HG03354 (cell line): ENCODE data around the gene FRMPD2.
A peak's percentile ranks its signal among the peaks of the same experiment; 100 is the strongest.
"Not testable (repeated sequence)": the region's sequence is repeated elsewhere in the genome, so short reads cannot be mapped to it uniquely, and the experiment has no call there.

Experiments
- ATAC-seq: cut with Tn5 transposase; IDR thresholded peaks from one replicate; pipeline ENCODE4 v1.9.1; 2021; ENCODE audit warnings: mild to moderate bottlenecking; ENCODE audit not compliant: unreplicated experiment, poor library complexity, severe bottlenecking

The FRMPD2 gene

DNA sequence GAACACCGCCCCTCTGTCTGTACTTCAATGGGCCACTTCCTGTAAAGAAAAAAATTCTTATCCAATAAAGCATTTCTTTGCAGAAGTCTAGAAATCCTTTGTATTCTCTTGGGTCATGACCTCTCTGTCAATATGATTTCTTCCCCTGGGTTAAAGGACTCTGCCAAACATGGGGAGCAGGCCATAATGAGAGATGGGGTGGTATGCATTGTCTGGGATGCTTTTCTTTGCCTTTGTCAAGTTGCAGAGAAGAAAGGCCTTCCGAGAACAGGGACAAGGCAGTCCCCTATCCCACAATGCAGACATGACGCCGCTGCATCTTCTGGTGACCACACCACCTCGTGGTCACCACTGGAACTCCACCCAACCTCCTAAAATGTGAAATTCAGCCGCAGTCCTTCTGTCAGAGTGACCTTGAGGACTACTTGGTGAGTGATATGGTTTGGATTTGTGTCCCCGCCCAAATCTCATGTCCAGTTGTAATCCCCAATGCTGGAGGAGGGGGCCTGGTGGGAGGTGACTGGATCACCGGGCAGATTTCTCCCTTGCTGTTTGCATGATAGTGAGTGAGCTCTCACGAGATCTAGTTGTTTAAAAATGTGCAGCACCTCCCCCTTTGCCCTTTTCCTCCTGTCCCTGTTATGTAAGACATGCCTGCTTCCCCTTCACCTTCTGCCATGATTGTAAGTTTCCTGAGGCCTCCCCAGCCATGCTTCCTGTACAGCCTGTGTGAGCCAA, 15.2 kb upstream of the FRMPD2 start:
- ATAC-seq = peak; percentile 54

DNA sequence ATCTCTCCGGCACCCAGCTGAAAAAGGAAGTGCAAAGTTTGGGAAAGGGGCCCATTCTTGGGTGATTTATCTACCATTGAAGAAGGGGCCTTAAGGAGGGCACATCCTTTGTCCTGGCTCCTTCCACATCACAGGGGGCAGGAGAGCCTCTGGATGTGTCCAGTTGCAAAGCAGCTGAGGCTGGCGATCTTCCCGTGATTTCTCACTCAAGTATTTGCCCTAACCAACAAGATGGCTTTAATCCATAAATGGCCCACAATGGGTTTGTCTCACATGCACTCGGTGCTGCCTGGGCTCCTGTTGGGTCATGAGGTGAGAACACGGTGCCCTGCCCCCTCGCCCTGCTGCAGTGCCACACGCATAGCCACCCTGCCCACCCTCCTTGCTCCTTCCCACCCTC, 14.2 kb upstream of the FRMPD2 start:
- no peak for ATAC-seq

DNA sequence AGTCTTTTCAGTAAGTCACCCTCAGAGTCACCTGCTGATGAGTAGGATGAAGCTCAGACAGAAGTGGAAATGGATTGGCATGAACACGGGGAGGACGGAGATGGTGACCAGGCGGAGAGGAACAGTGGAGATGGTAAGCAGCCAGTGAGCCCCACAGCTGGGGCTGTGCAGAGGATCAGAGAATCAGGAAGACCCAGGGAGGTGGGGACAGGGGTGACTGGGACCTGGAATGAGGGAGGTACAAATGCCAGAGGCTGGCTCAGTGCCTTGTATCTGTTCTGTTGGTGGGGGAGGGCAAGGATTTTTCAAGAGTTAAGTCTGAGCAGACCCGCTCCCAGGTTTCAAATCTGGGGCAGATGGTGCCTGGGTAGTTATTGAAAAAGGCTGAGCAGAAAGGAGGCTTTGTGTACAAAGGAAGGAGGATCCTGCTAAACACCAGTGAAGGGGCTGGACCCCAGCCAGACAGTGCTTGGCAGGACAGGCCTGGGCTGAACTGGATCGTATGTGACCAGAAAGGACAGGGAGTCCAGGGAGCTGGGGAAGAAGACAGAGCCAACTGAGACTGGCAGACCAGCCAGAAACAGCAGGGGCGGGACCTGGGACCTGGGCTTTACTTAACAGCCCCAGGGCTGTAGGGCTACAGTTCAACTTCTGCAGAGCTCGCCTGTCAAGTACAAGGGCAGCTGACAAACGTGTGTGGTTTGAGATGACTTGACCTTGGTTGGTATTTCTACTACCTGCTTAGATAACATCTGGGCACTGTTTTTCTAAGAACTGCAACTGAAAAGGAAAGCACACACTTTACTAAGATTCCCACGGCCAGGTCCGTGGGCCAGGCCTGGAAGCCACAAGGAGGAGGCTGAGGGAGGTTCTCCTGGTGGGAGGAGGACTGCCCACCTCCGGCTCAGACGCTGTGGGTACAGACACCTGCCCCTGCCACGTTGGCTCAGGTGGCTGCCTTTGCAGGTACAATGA, 13.2 kb upstream of the FRMPD2 start:
- ATAC-seq = peak; percentile 53

DNA sequence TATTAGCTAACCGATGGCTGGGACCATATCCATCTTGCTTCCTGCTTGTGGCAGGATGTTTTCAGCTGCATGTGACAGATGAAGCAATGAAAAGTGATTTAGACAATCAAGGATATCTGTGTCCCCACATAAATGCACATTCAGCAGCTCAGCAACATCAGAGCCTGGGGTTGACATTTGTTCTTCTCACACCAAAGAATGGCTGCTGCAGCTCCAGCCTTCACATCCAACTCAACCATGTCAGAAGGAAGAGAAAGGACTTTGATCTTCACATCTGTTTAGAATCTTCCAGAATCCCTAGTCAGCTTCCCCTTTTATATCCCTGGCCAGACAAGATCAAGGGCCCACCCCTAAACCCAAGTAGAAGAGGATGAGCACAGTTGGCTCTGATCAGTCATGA, 11.9 kb upstream of the FRMPD2 start:
- no peak for ATAC-seq

DNA sequence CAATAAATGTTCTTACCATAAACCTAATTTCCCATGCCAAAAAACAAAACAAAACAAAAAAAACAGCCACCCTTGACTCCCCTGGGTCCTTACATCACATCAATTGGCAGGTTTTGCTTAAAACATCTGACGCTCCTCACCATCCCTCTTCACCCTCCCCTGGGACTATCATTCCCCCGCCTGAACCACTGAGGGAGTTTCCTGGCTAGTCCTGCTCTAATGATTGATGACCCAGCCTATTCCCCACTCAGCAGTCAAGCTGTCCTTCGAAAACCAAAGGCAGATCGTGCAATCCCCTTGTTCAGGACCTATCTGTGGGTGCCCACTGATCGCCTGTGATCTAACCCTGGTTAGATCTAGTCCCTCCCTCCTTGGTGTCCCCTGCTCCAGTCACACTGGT, 11.2 kb upstream of the FRMPD2 start:
- peak; percentile 37 for ATAC-seq

DNA sequence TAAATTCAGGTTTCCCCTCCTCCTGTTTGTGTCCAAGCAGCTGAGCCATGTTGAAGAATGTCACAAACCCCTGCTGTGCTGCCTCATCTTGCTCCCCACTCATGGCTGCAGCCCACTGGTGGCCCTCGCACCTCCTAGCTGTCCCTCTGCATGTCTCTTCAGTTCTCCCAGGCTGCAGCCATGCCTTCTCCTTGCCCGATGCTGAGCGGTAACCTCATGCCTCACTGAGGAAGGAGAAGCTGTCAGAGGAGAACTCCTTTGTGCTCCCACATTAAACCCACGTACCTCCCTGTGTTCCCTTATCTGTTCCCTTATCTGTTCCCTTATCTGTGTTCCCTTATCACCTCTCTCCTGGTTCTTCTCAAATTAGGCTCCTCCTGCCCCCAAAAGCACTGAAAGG, 10.3 kb upstream of the FRMPD2 start:
- ATAC-seq = no peak

DNA sequence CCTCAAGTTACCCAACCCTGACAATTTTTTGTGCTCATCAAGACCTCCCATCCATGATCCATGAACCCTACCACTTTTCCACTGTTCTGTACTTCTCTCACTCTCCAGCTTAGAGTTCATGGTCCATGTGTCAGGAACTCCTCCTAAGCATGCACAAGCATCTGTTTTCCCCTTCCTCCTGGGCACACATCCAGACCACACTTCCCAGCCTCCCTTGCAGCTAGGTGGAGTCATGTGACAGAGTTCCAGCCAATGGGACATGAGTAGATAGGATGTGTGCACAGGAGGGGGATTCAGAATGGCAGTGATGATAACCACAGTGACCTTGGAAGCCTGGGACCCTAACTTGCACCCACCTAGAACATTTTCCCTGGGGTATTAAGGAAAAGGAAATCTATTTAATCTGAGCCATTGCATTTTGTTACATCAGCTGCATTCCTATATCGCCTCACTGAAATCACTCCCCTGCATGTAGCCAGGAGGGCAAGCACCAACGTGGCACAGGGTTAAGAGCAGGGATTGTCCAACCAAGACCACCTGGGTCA, 9.6 kb upstream of the FRMPD2 start:
- ATAC-seq = no peak

DNA sequence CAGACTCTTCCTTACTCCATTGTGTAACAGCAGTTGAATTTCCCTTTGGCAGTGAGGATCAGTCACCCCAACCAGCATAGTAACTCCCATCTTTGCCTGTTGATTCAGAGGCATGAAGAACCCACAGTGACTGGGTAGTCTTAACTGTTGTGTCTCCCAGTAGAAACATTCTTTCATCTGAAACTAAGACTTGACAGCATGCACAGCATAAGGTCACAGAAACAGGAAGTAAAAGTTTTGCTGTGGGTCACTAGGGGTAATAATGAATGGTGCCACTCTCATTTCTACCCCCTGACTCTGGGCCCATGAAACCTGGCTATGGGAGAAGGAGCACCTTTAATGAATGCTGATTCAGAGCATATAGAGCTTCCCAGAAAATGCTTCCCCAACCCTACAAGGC, 8.3 kb upstream of the FRMPD2 start:
- peak; percentile 72 for ATAC-seq

DNA sequence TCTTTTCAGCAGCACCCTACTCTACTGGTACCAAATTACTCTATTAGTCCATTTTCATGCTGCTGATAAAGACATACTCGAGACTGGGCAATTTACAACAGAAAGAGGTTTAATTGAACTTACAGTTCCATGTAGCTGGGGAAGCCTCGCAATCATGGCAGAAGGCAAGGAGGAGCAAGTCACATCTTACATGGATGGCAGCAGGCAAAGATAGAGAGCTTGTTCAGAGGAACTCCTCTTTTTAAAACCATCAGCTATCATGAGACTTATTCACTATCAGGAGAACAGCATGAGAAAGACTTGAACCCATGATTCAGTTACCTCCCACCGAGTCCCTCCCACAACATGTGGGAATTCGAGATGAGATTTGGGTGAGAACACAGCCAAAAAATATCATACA, 7.2 kb upstream of the FRMPD2 start:
- not testable (repeated sequence) for ATAC-seq

DNA sequence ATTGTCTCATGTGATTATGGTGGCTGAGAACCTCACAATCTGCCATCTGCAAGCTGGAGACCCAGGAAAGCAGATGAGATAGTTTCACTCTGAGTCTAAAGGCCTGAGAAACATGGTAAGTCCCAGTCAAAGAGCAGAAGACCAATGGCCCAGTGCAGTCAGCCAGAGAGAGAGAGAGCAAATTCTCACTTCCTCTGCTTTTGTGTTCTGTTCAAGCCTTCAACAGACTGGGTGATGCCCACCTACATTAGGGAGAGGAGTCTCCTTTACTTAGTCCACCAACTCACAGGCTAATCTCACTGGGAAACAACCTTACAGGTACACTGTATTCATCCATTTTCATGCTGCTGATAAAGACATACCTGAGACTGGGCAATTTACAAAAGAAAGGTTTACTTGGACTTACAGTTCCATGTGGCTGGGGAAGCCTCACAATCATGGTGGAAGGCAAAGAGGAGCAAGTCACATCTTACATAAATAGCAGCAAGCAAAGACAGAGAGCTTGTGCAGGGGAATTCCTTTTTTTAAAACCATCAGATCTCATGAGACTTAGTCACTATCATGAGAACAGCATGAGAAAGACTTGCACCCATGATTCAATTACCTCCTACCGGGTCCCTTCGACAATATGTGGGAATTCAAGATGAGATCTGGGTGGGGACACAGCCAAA, 4.7 kb upstream of the FRMPD2 start:
- peak; percentile 87 for ATAC-seq

DNA sequence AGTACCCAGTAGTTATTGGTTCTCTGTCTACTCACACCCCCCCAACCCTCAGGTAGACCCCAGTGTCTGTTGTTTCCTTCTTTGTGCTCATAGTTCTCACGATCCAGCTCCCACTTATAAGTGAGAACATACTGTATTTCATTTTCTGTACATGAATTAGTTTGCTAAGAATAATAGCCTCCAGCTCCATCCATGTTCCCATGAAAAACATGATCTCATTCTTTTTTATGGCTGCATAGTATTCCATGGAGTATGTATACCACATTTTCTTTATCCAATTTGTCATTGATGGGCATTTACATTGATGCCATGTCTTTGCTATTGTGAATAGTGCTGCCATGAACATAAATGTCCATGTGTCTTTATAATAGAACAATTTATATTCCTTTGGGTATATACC, 2.6 kb upstream of the FRMPD2 start:
- no peak for ATAC-seq

DNA sequence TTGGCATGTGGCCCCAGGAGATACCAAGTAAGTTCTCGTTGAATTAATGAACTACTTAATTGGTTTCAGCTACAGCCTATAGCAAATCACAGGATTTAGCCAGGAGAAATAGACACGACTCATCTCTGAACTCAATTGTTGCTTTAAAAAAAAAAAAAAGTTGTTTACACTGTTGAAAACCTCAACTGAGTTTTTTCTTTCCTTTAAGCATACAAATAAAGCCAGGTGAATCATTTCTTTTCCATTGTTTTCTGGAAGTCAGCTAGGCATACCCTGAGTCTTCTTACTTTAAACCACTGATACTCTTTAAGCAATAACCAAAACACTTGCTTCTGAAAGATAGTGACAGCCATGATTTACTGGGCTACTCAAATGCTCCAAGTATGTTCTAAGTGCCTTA, 755 bp downstream of the FRMPD2 start:
- no peak for ATAC-seq

DNA sequence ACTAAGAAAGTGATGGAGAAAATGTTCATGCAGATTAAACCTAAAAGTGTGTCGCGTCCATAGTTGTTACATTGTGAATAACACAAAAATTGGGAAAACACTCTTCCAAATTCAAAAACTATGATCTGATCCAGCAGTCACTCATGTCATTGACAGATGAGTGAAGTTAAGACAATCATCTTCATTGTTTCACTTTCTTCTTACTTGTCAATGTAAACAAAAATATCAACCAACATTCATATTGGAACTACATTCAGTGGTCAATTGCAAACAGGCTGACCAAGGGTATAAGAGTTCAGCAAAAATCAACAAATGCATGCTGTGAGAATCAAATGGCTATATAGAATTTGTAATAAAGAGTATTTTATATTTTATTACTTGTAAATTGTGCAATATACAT, 1.8 kb downstream of the FRMPD2 start:
- ATAC-seq = no peak

DNA sequence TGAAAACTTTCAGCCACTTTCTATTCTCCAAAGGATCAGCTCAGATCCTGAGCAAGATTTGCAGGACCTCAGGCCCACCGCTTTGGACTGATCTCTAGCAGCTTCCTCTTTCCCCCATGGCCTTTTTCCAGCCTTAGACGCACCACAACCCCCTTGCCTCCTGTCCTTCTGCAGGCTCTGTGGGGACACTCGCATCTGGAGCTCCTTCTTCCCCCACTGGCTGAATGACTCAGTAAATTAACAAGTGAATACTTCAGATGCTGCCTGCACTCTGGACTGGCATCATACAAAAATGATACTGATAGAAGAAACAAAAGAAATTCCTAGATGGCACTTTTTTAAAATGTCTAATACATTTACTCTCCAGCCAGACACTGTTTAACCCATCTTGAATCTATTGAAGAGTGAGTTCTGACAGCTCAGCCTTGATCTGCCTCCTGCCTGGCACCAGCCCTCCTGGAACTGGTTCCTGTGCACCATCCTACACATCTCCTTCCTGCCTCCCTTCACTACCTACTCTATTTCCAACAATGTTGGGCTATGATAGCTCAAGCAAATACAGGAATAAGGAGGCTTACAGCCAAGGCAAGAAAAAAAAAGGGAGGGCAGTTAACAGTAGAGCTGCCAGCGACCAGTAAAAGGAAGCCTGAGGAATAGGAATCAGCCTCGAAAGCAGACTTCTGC, 3.3 kb downstream of the FRMPD2 start:
- no peak for ATAC-seq

DNA sequence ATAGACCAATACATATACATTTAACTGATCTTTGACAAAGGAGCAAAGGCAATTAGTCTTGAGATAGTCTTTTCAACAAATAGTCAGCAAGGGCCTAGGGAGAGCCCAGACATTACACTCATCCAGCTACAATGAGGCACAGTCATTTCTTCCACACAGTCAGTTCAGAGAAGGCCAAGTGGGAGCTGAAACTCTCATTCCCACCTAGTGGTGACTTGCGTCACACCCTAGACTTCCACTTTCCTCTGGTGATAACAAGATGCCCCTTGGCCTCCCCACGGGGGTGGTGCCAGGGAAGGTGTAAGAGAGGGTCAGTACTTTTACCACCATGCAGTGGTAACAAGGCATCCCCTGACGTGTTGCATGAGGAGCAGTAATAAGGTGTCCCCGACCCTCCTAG, 8.0 kb downstream of the FRMPD2 start:
- no peak for ATAC-seq

DNA sequence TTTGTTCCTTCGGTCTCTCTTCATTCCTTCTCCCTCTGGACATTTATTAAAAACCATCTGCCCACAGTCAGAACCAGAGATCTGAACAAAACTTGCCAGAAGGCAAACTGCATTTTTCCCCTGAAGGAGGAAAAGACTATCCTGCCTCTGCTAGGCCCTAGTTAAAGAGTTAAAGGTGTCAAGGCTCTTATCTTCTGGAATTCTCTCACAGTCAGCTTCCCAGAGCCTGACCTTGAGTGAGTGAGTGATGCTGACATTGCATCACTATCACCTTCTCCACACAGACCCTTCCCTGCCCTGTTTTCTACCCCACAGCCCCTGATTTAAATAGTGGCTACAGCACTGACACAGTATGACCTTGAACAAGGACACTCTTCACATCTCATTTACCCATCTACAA, 16.4 kb downstream of the FRMPD2 start:
- no peak for ATAC-seq

DNA sequence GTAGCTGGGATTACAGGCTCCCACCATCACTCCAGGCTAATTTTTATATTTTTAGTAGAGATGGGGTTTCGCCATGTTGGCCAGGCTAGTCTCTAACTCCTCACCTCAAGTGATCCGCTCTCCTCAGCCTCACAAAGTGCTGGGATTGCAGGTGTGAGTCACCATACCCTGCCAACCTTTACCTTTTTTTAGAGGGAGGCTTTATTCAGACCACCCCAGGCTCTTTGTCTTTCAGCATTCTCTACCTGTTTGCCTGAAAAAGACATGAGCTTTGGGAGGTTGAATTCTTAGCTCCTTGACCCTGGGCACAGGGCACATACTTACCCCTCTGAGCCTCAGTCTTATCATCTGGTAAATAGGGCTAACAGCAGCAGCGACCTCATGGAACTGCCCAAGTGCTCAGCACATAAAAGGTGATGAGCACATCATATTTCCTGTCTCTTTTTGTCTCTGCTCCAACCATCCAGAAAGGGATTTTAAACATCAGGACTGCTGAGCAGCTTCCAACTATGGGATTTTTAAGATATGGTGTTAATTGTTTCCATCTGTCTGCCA, 17.0 kb downstream of the FRMPD2 start:
- ATAC-seq = no peak

DNA sequence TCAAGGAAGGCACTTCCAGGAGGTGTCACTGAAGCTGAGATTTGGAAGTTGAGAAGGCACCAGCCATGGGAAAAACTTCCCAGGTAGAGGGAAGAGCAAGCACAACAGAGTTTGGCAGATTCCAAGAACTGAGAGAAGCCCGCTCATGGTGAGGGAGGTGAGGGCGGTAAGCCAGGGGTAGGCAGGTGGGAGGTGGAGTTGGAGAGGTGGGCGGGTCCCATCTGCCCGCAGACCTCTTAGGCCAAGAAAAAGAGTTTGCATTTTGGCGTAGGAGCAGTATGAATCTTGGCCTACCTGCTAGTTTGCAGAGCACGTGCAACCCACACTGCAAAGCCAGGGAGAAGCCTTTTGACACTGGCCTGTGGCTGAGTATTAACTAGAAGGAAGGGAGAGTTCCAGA, 18.8 kb downstream of the FRMPD2 start:
- ATAC-seq = no peak

DNA sequence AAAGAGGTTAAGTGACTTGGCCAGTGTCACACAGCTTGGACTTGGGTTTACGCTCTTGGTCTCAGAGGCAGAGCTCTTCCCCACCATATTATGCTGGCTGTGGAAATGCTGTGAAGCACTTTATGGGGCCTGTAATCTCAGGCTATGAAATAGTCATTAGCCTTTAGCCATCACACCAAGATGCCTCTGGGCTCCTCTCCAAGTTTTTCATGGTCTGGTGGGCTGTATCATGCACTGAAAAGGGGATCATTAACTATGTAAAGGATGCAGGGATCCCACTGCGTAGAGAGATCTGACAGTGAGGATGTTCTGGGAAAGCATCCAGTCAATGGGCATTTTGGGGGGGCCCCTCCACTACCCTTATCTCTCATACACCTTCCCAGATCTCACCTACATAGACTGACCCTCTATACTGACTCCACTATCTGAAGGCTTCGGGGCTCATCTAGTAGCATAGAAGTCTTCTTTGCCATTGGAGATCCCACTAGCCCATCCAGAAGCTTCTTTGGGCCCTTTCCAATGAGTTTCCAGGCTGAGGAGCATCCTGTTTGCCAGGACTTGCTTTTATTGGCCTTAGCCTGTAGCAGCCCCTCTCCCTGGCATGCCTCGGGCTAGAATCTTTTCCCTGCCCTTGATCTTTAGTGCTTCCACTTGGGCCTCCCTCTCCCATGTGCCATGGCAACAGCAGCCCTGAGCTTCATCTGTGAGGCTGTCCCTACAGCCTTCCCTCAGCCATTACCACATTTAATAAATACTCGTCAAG, 19.6 kb downstream of the FRMPD2 start:
- ATAC-seq = no peak
